ENCODE results near the gene GNPTAB.

GNPTAB gene

DNA sequence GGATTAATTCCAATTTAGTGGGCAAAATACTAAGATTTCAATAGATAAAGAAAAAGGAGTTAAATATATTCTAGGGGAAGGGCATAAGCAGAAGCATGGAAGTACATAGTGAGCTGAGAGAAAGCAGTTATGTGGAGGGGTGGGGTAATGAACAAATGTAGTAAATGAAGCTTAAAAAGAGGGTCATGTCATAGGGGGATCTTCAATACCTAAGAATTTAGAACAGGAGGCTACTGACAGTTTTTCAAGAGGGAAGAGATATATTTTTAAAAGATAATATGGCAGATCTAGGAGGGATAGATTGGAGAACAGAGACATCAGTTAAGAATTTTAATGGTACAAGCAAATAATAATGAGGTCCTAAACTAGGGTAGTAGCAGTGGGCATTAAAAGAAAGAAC, 100.9 kb downstream of the GNPTAB start:
- DNase-seq = no peak

DNA sequence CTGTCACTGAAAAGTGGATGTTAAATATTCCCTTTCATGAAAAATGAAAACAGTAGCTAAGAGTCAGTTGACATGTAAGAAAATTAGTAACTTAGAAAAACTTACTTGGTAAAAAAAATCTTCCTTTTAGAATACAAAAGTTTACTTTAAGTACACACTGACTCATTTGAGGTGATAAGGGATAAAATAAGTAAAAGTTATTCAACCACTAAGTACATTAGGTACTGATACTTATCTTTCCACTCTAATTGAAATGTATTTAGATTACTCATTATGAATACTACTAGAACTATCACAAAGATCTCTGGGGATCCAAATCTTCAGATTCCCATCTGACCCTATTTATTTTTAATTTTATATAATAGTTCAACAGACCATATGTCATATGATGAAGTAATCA, 103.7 kb downstream of the GNPTAB start:
- no peak for DNase-seq

DNA sequence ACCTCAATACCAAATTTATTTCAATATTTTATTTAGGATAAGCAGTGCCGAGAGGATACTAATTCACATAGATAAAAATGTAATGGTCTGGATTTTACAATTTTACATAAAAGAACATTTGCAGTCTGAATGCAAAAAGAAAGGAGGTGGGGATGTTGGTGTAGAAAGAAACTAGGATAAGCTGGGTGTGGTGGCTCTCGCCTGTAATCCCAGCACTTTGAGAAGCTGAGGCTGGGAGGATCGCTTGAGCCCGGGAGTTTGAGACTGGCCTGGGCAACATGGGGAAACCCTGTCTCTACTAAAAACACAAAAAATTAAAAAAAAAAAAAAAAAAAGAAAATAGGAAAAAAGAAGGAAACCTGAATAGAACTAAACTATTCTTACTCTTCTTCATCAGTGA, 108.4 kb downstream of the GNPTAB start:
- no peak for DNase-seq

DNA sequence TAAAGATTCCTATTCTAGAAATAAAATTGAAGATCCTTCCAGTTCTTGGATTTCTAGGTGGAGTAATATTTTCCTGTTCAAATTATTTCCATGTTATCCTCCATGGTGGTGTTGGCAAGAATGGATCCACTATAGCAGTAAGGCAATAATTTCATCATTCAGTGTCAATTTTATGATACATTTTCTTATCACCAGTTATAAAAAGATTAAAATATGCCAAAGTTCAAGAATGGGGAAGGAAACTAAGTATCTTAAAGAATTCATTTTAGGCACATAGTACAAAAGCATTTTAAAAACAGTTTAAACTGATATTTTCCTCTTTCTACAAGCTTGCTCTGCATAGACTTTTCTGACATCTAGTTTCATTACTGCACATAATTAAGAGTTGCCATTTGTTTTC, 110.6 kb downstream of the GNPTAB start:
- DNase-seq = no peak

DNA sequence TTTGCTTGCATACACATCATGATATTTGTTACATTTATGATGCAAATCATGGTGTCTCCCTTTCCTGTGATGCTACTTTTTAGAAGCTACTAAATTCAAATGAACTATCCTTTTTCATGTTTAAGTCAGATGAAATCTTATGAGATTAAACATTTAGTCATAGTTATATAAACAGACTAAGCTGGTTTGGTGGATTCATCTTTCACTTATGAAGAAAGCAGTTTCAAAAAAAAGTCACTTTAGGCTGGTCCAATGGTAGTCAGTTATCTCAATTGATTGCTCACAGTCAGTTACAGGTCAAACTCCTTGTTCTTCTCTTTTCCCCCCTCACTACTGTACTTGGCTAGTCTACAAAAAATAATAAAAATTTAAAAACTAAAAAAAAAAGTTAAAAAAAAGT, 111.2 kb downstream of the GNPTAB start:
- no peak for DNase-seq

DNA sequence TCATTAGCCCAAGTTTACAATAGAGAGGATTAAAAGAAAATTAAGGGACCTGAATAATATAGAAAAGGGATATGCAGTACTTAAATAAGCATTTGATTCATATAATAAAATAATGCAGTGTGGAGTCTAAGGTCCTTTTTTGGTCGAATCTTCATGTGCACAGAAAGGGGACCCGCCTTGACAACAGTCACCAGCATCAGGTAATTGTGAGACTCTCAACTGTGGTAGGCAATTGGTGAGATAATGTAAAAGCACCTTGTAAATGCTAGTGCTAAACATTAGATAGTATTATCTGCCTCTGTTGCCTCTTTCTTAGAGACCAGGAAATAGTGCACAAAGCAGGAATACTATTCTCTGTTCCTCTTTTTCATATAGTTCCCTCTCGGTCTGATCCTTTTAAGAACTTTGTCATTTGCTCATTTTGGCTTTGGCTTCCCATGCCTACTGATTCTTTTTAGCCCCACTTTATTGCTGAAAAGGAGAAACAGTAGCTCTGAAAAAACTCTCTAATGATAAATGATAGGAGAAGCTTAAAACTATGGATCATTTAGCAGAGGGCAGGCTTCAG, 115.8 kb downstream of the GNPTAB start:
- DNase-seq = no peak

DNA sequence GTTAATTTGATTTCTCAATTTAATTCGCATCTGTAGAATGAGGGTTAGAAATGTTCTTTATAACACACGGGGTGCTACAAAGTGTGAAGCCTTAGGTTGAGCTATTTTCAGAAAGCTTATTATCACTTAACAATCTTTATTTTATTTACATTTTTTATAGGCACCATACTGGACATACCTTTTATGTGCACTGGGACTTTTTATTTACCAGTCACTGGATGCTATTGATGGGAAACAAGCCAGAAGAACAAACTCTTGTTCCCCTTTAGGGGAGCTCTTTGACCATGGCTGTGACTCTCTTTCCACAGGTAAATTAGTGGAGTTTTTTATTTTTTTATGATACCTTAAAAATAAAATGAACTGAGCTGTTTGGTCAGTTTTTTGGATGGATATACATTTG, 116.8 kb downstream of the GNPTAB start:
- DNase-seq = no peak

DNA sequence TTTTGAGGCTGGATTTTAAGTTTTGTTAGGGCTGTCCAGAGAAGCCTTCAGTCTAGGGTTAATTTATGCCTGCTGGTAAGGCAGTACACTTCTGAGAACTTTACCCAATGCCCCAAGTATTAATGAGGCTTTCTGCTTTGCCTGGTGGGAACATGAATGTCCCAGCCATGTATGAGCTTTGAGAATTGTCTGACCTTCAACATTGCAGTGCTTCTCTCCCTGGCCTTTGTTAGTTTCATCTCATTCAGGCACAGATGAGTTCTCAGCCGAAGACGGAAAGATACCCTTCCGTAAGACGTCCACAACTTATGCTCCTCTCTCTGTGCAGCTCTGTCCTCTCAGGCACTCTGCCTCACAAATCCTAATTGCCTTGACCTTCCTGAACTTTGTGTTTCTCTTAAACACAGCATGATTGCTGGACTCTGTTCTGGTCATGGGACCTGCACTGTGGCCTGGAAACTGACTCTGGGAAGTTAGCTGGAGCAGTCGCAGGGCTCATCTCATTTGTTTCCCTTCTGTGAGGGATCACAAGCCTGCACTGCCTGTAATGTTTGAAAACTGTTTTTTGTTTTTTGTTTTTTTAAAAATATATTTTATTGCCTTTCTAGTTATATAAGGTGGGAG, 117.6 kb downstream of the GNPTAB start:
- peak; percentile 36 to 45 for DNase-seq

DNA sequence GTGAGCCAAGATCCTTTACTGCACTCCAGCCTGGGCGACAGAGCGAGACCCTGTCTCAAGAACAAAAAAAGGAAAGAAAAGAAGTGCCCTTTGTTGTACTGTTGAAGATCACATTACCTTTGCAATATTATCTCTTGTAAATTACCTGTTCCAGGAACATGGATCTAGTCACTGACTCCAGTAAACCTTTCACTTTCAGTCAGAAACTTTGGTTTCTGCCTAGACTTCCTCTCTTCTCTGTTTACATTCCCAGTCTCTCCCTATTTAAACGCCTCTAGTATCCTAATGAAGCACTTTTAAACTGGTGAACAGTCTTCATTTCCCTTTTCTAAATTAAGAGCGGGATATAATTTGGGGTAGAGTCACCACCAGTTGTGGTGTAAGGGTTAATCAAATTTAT, 120.5 kb downstream of the GNPTAB start:
- DNase-seq = no peak

DNA sequence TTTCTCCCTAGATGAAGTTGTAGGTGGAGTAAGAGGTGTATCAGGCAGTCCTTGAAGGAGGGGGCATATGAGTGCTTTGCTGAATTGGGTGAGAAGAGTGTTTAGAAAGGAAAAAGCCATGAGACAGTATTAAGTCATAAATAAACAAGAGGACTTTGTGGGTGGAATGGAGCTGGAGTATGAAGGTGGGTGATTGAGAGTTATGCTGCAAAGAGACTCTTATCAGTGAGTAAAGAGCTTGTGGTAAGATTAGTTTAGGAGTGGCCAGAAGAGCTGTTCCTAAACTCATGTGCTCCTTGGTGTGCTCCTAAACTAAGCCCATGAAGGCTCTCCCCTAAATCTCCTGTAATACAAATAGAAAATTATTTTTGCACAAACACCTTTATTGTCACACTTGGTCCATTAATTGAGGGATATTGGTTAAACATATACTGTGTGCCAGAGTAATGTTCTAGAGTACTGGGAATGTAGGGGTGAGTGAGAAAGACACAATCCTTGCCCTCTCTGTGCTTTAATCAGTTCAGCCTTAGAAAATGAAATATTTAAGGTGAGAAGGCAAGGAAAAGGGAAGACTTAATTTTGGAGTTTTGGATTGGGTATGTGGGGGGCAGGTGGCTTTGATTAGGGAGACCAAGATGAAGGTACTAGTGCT, 123.5 kb downstream of the GNPTAB start:
- DNase-seq = no peak

DNA sequence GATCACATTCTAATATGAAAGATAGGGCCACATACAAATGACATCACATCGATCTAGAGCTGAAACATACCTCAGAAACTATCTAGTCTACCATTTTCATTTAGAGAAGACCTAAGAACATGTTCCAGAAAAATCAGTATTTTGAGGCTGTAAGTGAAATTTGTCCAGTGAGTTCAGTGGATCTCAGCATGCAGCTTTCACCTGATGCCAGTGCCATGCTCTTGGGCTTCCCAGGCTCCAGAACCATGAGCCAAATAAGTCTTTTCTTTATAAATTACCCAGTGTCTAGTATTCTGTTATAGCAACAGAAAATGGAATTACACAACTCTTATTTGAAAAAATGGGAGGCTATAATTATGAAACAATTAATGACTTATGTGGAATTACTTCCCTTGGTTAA, 124.4 kb downstream of the GNPTAB start:
- no peak for DNase-seq

DNA sequence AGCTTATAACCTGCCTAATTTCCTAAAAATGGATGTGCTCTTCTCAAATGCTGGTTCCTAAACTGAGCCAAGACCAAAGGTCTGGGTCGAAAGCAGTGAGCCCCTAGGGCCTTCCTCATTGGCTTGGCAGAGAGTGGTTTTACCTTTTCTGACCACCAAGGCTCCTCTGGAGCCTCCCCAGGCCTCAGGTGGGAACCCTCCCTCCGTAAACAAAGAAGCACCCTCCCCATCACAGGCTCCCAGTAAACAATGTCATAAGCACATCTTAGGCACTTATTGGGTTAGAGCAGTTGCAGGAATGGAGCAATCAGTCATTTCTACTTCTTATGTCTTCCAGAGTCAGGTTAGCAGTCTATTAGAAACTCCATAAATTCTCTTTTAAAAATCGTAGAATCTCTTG, 127.3 kb downstream of the GNPTAB start:
- no peak for DNase-seq

DNA sequence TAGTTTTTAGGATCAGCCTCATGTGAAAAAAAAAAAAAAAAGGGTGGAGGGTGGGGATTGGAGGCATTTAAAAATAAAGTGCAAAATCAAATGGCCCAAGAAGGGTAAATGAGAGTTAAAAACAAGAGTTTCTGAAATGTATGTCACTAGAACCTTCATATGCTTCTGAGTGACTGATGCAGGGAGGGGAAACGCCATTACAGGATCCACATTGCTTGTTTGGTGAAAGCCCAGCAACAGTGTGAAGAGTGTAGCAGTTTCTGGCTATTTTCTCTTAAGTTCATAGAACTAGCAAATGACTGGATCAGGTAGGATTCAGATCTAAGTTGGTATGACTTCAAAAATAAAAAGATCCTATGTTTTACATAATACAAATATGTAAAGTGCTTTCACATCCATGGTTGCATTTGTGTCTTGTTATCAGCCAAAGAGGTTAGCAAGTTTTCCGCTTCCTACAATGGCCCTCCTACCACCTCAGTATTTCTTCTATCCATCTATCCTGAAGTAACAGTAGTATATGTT, 130.4 kb downstream of the GNPTAB start:
- no peak for DNase-seq

DNA sequence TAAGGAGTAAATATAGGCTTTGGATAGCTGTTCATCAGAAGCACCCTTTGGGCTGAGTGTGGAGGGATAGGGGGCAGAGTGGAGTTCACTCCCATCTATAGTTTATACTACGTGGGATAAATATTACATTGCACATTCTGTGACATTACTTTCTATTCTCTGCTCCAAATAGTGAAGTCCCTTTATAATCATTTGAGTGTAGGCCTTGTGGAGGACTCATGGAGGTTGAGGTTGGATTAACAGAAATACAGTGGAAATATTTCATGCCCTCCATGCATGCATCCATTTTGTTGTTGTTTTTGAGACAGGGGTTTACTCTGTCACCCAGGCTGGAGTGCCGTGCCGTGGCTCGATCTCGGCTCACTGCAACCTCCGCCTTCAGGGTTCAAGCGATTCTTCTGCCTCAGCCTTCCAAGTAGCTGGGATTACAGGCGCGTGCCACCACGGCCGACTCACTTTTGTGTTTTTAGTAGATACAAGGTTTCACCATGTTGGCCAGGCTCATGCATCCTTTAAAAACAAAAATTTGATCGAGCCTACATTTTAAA, 131.9 kb downstream of the GNPTAB start:
- peak in 1 of 2 donors; percentile 65 for DNase-seq

DNA sequence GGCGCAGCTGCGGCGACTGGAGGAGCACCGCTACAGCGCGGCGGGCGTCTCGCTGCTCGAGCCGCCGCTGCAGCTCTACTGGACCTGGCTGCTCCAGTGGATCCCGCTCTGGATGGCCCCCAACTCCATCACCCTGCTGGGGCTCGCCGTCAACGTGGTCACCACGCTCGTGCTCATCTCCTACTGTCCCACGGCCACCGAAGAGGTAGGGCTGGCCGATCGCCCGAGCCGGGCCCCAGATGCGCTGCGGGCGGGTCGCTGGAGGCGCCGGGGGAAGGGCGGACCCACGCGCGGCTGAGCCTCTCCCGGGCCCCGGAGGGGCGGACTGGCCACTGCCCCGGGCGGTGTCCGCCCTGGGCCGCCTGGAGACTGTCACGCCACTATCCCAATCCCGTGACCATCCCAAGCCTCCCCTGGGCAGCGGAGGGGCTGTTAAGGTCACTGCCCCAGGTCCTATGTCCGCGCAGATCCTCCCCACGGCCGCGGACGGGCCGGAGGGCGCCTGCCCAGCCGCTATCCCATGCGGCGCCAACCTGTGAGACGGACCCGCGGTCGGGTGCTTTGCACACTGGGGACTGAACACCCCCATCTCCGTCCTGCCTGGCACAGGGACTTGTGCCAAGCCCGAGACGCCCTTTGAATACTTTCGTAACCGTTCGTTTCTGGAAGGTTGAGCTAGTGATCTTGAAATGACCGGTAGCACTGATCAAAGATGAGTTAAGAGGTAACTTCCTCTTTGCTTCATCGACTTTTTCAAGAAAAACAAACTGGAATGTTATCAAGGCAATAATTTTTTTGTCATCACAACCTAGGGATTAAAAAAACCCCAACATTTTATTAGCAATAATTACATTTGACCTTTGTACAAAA, 132.6 kb downstream of the GNPTAB start:
- peak; percentile 64 to 65 for DNase-seq

DNA sequence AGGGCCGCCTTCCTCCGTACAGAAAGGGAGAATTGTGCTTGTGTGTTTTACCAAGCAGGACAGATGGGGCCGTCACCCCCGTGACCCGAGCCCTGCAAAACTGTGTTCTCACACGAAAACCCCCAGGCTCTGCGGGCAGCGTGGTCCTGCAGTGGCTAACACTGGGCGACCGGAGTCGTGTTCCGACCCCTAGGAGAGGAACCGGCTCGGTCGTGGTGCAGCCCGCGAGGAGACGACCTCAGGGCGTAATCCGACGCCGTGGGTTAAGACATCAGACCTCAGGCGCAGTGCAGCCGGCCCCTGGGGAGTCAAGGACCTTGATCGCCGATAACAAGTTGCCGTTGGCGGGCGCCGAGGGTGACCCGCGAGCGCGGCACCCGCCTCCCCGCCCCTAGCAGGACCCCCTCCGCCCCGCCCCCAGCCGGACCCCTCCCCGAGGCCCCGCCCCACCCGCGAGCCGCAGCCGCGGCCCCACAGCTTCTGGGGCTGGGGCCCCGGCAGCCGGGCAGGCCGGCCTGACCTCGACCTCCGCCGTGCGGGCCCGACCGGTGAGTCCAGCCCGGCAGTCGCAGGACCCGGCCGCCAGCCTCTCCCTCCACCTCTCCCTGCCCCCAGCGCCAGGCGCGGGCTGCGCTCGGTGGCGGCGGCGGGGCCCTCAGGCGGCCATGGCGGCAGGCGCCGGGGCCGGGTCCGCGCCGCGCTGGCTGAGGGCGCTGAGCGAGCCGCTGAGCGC, 133.4 kb downstream of the GNPTAB start, which contains the start of gene CHPT1:
Gene CHPT1 (plus strand): TSS at position 444 of the 733 bp plus-strand sequence. CDS start 222 bp downstream, at position 666.
- peak in 1 of 2 donors; percentile 61 for DNase-seq

DNA sequence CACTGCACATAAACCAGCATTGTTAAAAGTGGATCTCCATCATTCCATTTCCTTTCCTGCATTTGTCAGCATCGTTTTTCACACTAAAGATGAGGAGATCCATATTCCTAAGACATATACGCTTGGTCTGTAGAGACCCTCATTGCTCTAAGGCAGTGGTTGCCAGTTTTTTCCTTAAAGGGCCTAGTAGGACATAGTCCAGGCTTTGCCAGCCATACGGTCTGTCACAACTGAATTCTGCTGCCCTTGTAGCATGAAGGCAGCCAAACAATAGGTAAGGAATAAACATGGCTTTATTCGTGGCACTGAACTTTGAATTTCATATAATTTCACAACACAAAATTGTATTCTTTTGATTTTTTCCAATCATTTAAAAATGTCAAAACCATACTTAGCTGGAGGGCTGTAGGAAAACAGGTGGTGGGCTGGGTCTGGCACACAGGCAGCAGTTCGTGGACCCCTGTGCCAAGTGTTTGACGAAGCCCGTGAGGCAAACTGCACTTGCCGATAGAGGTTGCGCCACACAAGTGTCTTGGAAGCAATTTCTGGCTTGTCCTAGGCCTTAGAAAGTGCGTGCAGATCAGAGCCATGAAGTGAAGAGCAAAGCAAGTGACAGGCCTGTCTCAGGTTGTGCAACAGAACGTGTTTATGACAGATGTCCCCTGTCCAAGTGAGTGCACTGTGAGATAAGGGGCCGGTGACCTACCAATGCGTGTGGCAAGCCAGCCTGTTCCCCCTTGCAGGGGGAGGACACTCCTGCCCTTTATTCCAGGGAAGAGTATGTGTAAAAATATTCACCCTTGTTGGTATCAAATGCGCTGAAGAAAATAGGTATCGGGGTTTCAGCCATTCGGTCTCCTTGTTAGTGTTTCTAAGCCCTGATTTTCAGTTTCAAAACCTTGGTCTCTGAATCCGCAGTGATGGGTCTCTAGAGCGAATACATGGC, 134.2 kb downstream of the GNPTAB start:
- no peak for DNase-seq

DNA sequence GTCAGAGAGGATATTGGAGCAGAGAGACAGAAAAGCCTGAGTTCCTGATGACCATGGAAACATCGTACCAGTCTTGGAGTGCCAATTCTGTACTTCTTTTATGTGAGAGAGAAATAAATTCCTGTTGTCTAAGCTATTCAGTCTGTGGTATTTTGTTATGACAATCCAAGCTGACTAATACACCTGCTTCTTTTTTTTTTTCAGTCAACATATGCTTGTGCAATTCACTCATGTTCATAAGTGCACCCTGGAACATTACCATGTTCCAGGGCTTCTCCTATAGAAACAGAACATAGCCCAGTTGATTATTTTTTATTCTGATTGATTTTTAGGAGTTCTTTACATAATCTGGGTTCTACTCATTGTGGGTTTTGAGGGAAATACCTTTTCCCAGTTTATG, 135.1 kb downstream of the GNPTAB start:
- DNase-seq = no peak

All from hippocampal formation (tissue), 2 donors.